Neural progenitor cell (in vitro differentiated cells): ENCODE data around the gene TEAD3. TPM values are rescaled to one million over a fixed set of nuclear protein-coding genes. Genes with fewer than 3 reads are reported as not detected.

ENCODE experiments used
- DNase-seq: peaks from one replicate; pipeline ENCODE4 v3.0.0-alpha.2; 2016; ENCODE audit warnings: low spot score
- H2AFZ ChIP-seq: fragments of 200-600 bp; sonication (generic); replicated peaks from 2 replicates; pipeline ENCODE4 v1.6.1; 2016; ENCODE audit warnings: antibody characterized with exemption
- H3F3A ChIP-seq: fragments of 200-600 bp; sonication (generic); 2 replicates; pipeline ENCODE4 v1.6.1; 2016; ENCODE audit warnings: antibody characterized with exemption, low read depth
- H3K27ac ChIP-seq: fragments of 200-600 bp; sonication (generic); 2 replicates; pipeline ENCODE4 v1.5.1; 2016; ENCODE audit warnings: mild to moderate bottlenecking
- H3K27me3 ChIP-seq: fragments of 200-600 bp; sonication (generic); 2 replicates; pipeline ENCODE4 v1.6.1; 2016; ENCODE audit warnings: mild to moderate bottlenecking, moderate library complexity
- H3K36me3 ChIP-seq: fragments of 200-600 bp; sonication (generic); 2 replicates; pipeline ENCODE4 v1.5.1; 2016
- H3K4me1 ChIP-seq: fragments of 200-600 bp; sonication (generic); 2 replicates; pipeline ENCODE4 v1.6.1; 2016; ENCODE audit warnings: mixed run types
- H3K4me2 ChIP-seq: fragments of 200-600 bp; sonication (generic); 2 replicates; pipeline ENCODE4 v1.6.1; 2016
- H3K4me3 ChIP-seq: fragments of 200-600 bp; sonication (generic); 2 replicates; pipeline ENCODE4 v1.5.1; 2016
- H3K79me2 ChIP-seq: fragments of 200-600 bp; sonication (generic); 2 replicates; pipeline ENCODE4 v1.6.1; 2016; ENCODE audit warnings: low read depth
- H3K9ac ChIP-seq: fragments of 200-600 bp; sonication (generic); 2 replicates; pipeline ENCODE4 v1.6.1; 2016
- H3K9me3 ChIP-seq: fragments of 200-600 bp; sonication (generic); 2 replicates; pipeline ENCODE4 v1.5.1; 2016; ENCODE audit warnings: low read depth
- H4K20me1 ChIP-seq: fragments of 200-600 bp; sonication (generic); 2 replicates; pipeline ENCODE4 v1.6.1; 2016; ENCODE audit warnings: low read depth
- H3K27ac Mint-ChIP-seq: 3 replicates; pipeline ENCODE4 v1.8.0; 2021; ENCODE audit warnings: mixed read lengths
- H3K27me3 Mint-ChIP-seq: 2 replicates; pipeline ENCODE4 v1.8.0; 2022; ENCODE audit warnings: low read depth, mild to moderate bottlenecking, inconsistent platforms, moderate library complexity, mixed read lengths; ENCODE audit not compliant: insufficient read depth
- H3K36me3 Mint-ChIP-seq: 3 replicates; pipeline ENCODE4 v1.8.0; 2021; ENCODE audit warnings: mixed read lengths
- H3K4me1 Mint-ChIP-seq: 3 replicates; pipeline ENCODE4 v1.8.0; 2021; ENCODE audit warnings: mixed read lengths
- H3K4me3 Mint-ChIP-seq: 3 replicates; pipeline ENCODE4 v1.8.0; 2021; ENCODE audit warnings: mild to moderate bottlenecking, moderate library complexity, mixed read lengths
- H3K9me3 Mint-ChIP-seq: 3 replicates; pipeline ENCODE4 v1.8.0; 2020; ENCODE audit warnings: mixed read lengths
- EZH2 ChIP-seq: fragments of 200-600 bp; sonication (generic); IDR thresholded peaks from 2 replicates; pipeline ENCODE4 v1.6.1; 2017; ENCODE audit warnings: antibody characterized with exemption, mild to moderate bottlenecking, moderate library complexity
- EZH2phosphoT487 ChIP-seq: fragments of 200-600 bp; sonication (generic); IDR thresholded peaks from 2 replicates; pipeline ENCODE4 v1.6.1; 2017; ENCODE audit warnings: antibody characterized with exemption
- total RNA-seq: library from RNA; depleted of rRNA; stranded (reverse); fragments of >200 nt; gene quantifications from 2 replicates; pipeline ENCODE4 v1.2.3, GENCODE V29; 2015; ENCODE audit warnings: low replicate concordance
- TF ChIP-seq, protein P1 (sequence below): fragments of 200-600 bp; sonication (generic); IDR thresholded peaks from 2 replicates; pipeline ENCODE4 v1.5.1; 2017; ENCODE audit warnings: antibody characterized with exemption, mild to moderate bottlenecking

TEAD3 gene
- total RNA-seq, 1 donor from 2014 or later, result 9.7 TPM

DNA sequence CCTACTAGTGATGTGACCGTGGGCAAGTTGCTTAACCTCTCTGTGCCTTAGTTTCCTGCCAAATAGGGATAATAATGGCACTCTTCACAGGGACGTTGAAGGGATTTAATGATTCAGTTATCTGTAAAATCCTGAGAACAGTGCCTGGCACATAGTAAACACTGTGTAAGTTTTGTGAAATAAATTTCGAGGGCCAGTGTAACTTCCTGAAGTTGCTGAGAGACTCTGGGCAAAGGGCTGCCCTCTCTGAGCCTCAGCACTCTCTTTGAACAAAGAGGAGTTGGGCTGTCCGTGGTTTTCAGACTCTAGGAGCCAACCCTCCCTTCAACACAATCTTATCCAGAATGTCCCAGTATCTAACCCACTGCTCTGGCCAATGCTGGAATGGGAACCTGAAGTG lies 2.5 kb upstream of the TEAD3 start:
- Mint-ChIP-seq H3K27ac (no peak overlapping the region), H3K36me3 (peaks cover 4% of the 10 kb centered on the region), H3K4me3 (peak overlapping the region; percentile 89), H3K27me3 (peaks cover 22% of the 10 kb centered on the region), H3K9me3 (no peaks in the 10 kb centered on the region), H3K4me1 (peaks cover 34% of the 10 kb centered on the region)
- Histone ChIP-seq H3K4me3 (no peak overlapping the region), H3K4me1 (peaks cover 23% of the 10 kb centered on the region), H3K4me2 (no peak overlapping the region), H3K36me3 (no peaks in the 10 kb centered on the region), H3K27me3 (peaks cover 24% of the 10 kb centered on the region), H3K9me3 (no peaks in the 10 kb centered on the region), H3K79me2 (peaks cover 9% of the 10 kb centered on the region), H3K27ac (no peak overlapping the region), H3F3A (peaks cover 24% of the 10 kb centered on the region), H3K9ac (no peak overlapping the region), H2AFZ (no peak overlapping the region), H4K20me1 (peaks cover 17% of the 10 kb centered on the region)
- no peak for TF ChIP-seq EZH2
- TF ChIP-seq EZH2phosphoT487, result no peak
- TF ChIP-seq, protein P1, sequence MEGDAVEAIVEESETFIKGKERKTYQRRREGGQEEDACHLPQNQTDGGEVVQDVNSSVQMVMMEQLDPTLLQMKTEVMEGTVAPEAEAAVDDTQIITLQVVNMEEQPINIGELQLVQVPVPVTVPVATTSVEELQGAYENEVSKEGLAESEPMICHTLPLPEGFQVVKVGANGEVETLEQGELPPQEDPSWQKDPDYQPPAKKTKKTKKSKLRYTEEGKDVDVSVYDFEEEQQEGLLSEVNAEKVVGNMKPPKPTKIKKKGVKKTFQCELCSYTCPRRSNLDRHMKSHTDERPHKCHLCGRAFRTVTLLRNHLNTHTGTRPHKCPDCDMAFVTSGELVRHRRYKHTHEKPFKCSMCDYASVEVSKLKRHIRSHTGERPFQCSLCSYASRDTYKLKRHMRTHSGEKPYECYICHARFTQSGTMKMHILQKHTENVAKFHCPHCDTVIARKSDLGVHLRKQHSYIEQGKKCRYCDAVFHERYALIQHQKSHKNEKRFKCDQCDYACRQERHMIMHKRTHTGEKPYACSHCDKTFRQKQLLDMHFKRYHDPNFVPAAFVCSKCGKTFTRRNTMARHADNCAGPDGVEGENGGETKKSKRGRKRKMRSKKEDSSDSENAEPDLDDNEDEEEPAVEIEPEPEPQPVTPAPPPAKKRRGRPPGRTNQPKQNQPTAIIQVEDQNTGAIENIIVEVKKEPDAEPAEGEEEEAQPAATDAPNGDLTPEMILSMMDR, result no peak
- DNase-seq, result no peak

DNA sequence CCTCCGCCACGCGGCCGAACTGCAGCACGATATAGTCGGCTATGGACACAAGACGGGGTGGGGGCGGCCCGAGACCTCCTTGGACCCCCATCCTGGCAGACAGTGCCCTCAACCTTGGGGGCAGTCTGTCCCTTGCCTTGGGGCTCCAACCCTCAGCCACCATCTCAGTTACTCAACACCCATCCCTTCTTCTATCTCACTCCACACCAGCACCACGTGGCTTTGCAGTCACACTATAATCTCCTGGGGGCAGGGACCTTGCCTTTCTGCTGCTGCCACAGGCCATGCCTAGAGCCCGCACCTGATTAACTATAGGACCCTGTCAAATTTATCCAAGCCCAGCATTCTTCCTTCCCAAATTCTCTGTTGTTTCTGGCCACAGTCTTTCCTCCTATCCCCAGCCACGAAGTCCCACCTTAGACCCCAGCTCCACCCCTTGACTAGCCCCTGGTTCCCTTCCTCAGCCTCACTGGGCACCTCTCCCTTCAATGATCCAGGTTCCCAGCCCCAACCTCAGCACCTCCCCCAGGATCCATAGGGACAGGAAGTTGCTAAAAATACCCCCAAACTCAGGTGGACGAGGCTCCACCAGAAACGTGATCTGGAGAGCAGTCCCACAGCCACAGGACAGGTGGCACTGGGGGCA lies 1.7 kb upstream of the TEAD3 start:
- no peak overlapping the region for H3K27ac ChIP-seq
- H3K4me2 ChIP-seq, result peak overlapping the region; percentile 85
- TF ChIP-seq, protein P1, result no peak
- no peak for TF ChIP-seq EZH2phosphoT487
- TF ChIP-seq EZH2, result no peak
- Mint-ChIP-seq H3K36me3 (peaks cover 4% of the 10 kb centered on the region), H3K9me3 (no peaks in the 10 kb centered on the region), H3K4me1 (peaks cover 41% of the 10 kb centered on the region), H3K4me3 (peak overlapping the region; percentile 89), H3K27me3 (peaks cover 22% of the 10 kb centered on the region), H3K27ac (peak overlapping the region; percentile 97)
- H3K79me2 ChIP-seq, result peaks cover 16% of the 10 kb centered on the region
- no peak for DNase-seq
- H3K4me1 ChIP-seq, result peaks cover 31% of the 10 kb centered on the region
- H4K20me1 ChIP-seq, result peaks cover 26% of the 10 kb centered on the region
- no peak overlapping the region for H3K9ac ChIP-seq
- no peaks in the 10 kb centered on the region for H3K9me3 ChIP-seq
- H3K27me3 ChIP-seq, result peaks cover 24% of the 10 kb centered on the region
- peaks cover 21% of the 10 kb centered on the region for H3F3A ChIP-seq
- no peaks in the 10 kb centered on the region for H3K36me3 ChIP-seq
- peak overlapping the region; percentile 83 for H2AFZ ChIP-seq
- H3K4me3 ChIP-seq, result peak overlapping the region; percentile 80

DNA sequence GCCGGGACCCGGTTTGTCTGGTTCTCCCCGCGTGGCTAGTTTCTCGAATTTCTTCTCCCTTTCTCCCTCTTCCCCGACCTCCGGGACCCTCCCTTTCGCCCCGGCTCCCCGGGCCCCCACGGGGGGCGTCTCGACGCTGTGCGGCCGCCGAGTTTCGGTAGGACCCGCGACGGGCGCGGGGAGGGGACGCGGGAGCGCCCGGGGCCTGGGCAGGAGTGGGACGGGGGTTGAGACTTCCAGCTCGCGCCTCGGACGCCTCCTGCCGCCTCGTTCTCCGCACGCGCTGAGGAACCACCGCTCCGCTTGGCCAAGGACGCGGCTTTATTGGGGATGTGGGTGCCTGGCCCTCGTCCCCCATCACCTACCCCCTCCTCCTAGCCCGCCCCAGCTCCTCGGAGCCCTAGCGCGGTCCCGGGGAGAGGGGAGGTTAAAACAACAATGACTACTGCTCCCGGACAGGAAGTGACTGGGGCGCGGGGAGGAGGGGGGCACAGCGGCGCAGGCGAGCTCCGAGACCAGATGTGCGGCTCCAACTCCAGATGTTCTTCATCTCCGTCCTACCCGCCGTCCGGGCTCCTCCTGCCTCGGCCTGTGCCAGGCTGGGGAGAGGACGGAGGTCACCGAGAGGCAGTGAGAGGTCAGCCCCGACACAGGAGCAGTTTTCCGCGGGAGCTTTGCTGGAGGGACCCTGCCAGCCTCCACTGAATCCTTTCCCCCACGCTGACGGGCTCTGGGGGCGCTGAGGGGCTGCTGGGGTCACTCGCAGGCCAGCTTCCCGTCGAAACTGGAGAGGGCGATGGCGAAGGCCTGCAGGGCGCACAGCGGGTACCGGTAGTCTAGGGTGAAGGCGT lies 917 bp upstream of the TEAD3 start:
- H3K4me1 Mint-ChIP-seq, result peaks cover 48% of the 10 kb centered on the region
- no peak overlapping the region for H3K27ac Mint-ChIP-seq

More for the DNA sequence above, 917 bp upstream of the TEAD3 start:
- peaks cover 21% of the 10 kb centered on the region for H3F3A ChIP-seq
- peak overlapping the region; percentile 80 for H3K4me3 ChIP-seq
- H3K9ac ChIP-seq, result no peak overlapping the region
- Mint-ChIP-seq H3K27me3 (peaks cover 21% of the 10 kb centered on the region), H3K9me3 (no peaks in the 10 kb centered on the region), H3K36me3 (peaks cover 4% of the 10 kb centered on the region), H3K4me3 (peak overlapping the region; percentile 89)
- TF ChIP-seq, protein P1, result no peak
- no peak for TF ChIP-seq EZH2phosphoT487
- no peak for TF ChIP-seq EZH2
- H3K79me2 ChIP-seq, result peaks cover 24% of the 10 kb centered on the region
- H2AFZ ChIP-seq, result peak overlapping the region; percentile 83
- DNase-seq, result peak; percentile 67
- H3K27me3 ChIP-seq, result peaks cover 24% of the 10 kb centered on the region
- no peaks in the 10 kb centered on the region for H3K36me3 ChIP-seq
- no peaks in the 10 kb centered on the region for H3K9me3 ChIP-seq
- peak overlapping the region; percentile 85 for H3K4me2 ChIP-seq
- H4K20me1 ChIP-seq, result peaks cover 33% of the 10 kb centered on the region
- H3K27ac ChIP-seq, result no peak overlapping the region
- H3K4me1 ChIP-seq, result peaks cover 35% of the 10 kb centered on the region
